Tibial nerve (tissue), 4 donors: ENCODE results near the gene GRID1.

Source experiments
- EP300 ChIP-seq, 2 donors: sonication (generic); formaldehyde crosslinking; IDR thresholded peaks; one replicate each; pipeline ENCODE4 v1.6.1; 2017; ENCODE audit warnings: antibody characterized with exemption in 2 of 2, mild to moderate bottlenecking in 1 of 2
- POLR2A ChIP-seq, 2 donors: fragments of 450-650 bp; IDR thresholded peaks; one replicate each; pipeline ENCODE4 v1.6.1; 2017; ENCODE audit warnings: antibody characterized with exemption in 2 of 2, mild to moderate bottlenecking in 2 of 2, moderate library complexity in 2 of 2
- TF ChIP-seq, protein P1 (sequence below), 5 experiments: fragments of 200-600 bp in 3 of 5; fragments of 450-650 bp in 2 of 5; sonication (generic) in 3 of 5; IDR thresholded peaks; one replicate each; pipeline ENCODE4 v1.5.1; 2016 to 2019; ENCODE audit warnings: antibody characterized with exemption in 5 of 5, mild to moderate bottlenecking in 3 of 5, moderate library complexity in 2 of 5

GRCh38 chr10:86263907-86264306, 102.7 kb downstream of the GRID1 start:
- TF ChIP-seq, protein P1, sequence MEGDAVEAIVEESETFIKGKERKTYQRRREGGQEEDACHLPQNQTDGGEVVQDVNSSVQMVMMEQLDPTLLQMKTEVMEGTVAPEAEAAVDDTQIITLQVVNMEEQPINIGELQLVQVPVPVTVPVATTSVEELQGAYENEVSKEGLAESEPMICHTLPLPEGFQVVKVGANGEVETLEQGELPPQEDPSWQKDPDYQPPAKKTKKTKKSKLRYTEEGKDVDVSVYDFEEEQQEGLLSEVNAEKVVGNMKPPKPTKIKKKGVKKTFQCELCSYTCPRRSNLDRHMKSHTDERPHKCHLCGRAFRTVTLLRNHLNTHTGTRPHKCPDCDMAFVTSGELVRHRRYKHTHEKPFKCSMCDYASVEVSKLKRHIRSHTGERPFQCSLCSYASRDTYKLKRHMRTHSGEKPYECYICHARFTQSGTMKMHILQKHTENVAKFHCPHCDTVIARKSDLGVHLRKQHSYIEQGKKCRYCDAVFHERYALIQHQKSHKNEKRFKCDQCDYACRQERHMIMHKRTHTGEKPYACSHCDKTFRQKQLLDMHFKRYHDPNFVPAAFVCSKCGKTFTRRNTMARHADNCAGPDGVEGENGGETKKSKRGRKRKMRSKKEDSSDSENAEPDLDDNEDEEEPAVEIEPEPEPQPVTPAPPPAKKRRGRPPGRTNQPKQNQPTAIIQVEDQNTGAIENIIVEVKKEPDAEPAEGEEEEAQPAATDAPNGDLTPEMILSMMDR (IDR thresholded peaks at IDR 0.05) = no peak
- TF ChIP-seq EP300 (IDR thresholded peaks at IDR 0.05) = no peak
- TF ChIP-seq POLR2A (IDR thresholded peaks at IDR 0.05) = no peak
